ENCODE results near the gene FAM83F. TPM values are rescaled to one million over a fixed set of nuclear protein-coding genes. Genes with fewer than 3 reads are reported as not detected.
"Not testable (repeated sequence)": the region's sequence is repeated elsewhere in the genome, so short reads cannot be mapped to it uniquely, and the experiment has no call there.

FAM83F gene
- total and polyA plus RNA-seq, 10 of the 15 experiments (the other 5 are each of a cell fraction or from before 2014, with no cell fraction given), result 0.01 to 0.05 (median 0.01) TPM; not detected in 7

GRCh38 chr22:39951603-39952293, 43.0 kb upstream of the FAM83F start:
- CTCF ChIA-PET, result interaction anchor here (1.1 to 2.1 kb wide), 4 partner anchors 9 to 29 kb away, joined by 3 to 6 read pairs (median 4); no protein-coding TSS in a partner anchor
- POLR2A ChIA-PET; H3K9me3 ChIP-seq (replicated peaks; ENCODE audit: control insufficient read depth, insufficient read depth, low read length); H3K79me2 ChIP-seq (ENCODE audit: control insufficient read depth, insufficient read depth, low read length); ATAC-seq; H3K27ac ChIP-seq (ENCODE audit: control insufficient read depth, insufficient read depth); intact Hi-C loops (cut with micrococcal nuclease; ENCODE audit: unreplicated experiment); in situ Hi-C loops (cut with MboI); H4K20me1 ChIP-seq (ENCODE audit: control insufficient read depth, insufficient read depth); DNase-seq (ENCODE audit: low read depth, low spot score); H3K9ac ChIP-seq (ENCODE audit: control insufficient read depth, insufficient read depth, low read length); H2AFZ ChIP-seq (ENCODE audit: control insufficient read depth, low read depth, low read length); H3K27me3 ChIP-seq (replicated peaks in 1 of 2; ENCODE audit: control insufficient read depth in 2 of 2, insufficient read depth in 2 of 2, low read length in 1 of 2): not testable (repeated sequence)
- whole genome bisulfite sequencing (ENCODE audit: insufficient coverage, insufficient replicate concordance, low lambda C conversion rate, missing lambda C conversion rate), result 69% methylated on average over 11 of the region's 11 CpGs
- RAD21 ChIA-PET (ENCODE audit: unreplicated experiment), result interaction anchor here (1.0 kb wide), 1 partner anchor 9 kb away, joined by 3 read pairs; no protein-coding TSS in a partner anchor
- SMC1A ChIA-PET (ENCODE audit: uncharacterized antibody, unreplicated experiment), result interaction anchor here (1.1 to 2.4 kb wide), 4 partner anchors 9 to 34 kb away, joined by 3 to 13 read pairs (median 6); no protein-coding TSS in a partner anchor
- peaks cover 57% of the 10 kb centered on the region for H3K4me1 ChIP-seq (ENCODE audit: control insufficient read depth, insufficient read depth, low read length)
- 0 out of 2 replicates have a peak overlapping the region, but pooled peaks have one; percentile 17 for H3K4me2 ChIP-seq (ENCODE audit: control insufficient read depth, insufficient read depth)
- peaks cover 6 to 43% of the 10 kb centered on the region in 2 experiments; a peak in 3 of 4 replicates for H3K36me3 ChIP-seq (ENCODE audit: control insufficient read depth in 2 of 2, insufficient read depth in 2 of 2, low read length in 1 of 2)
- peak; percentile 59 for FAIRE-seq
- 0 out of 2 replicates have a peak overlapping the region, but pooled peaks have one; percentile 6 for H3K4me3 ChIP-seq
- 0 out of 2 replicates have a peak, but pooled peaks have one; percentile 35 for TF ChIP-seq MTA3 (IDR thresholded peaks at IDR 0.05; ENCODE audit: borderline replicate concordance, low read length)
- BruUV-seq (replicated peaks), result TSS peak; percentile 13

GRCh38 chr22:39952347-39952746, 42.4 kb upstream of the FAM83F start:
- no TSS peak for BruUV-seq (replicated peaks)
- Histone ChIP-seq H2AFZ (ENCODE audit: control insufficient read depth, low read depth, low read length) (no peak overlapping the region), H3K27me3 (replicated peaks in 1 of 2; ENCODE audit: control insufficient read depth in 2 of 2, insufficient read depth in 2 of 2, low read length in 1 of 2) (no peaks in the 10 kb centered on the region), H3K4me3 (no peak overlapping the region), H3K9ac (ENCODE audit: control insufficient read depth, insufficient read depth, low read length) (no peak overlapping the region), H3K36me3 (ENCODE audit: control insufficient read depth in 2 of 2, insufficient read depth in 2 of 2, low read length in 1 of 2) (peaks cover 6 to 39% of the 10 kb centered on the region in 2 experiments; a peak in 3 of 4 replicates), H4K20me1 (ENCODE audit: control insufficient read depth, insufficient read depth) (peaks cover 4% of the 10 kb centered on the region; the same call in 1 of the 2 replicates), H3K79me2 (ENCODE audit: control insufficient read depth, insufficient read depth, low read length) (peaks cover 5% of the 10 kb centered on the region), H3K27ac (ENCODE audit: control insufficient read depth, insufficient read depth) (no peak overlapping the region), H3K4me2 (ENCODE audit: control insufficient read depth, insufficient read depth) (no peak overlapping the region), H3K9me3 (replicated peaks; ENCODE audit: control insufficient read depth, insufficient read depth, low read length) (no peaks in the 10 kb centered on the region; the same call in 2 of the 3 replicates), H3K4me1 (ENCODE audit: control insufficient read depth, insufficient read depth, low read length) (peaks cover 56% of the 10 kb centered on the region)
- ChIA-PET CTCF (interaction anchor here (1.1 to 2.1 kb wide), 2 partner anchors 10 to 13 kb away, joined by 3 to 6 read pairs; no protein-coding TSS in a partner anchor), RAD21 (ENCODE audit: unreplicated experiment) (interaction anchor here (1.0 kb wide), 1 partner anchor 10 kb away, joined by 3 read pairs; no protein-coding TSS in a partner anchor), POLR2A (no interaction called here), SMC1A (ENCODE audit: uncharacterized antibody, unreplicated experiment) (interaction anchor here (0.8 to 2.4 kb wide), 5 partner anchors 9 to 48 kb away, joined by 3 to 13 read pairs (median 5); no protein-coding TSS in a partner anchor)
- ATAC-seq, result no peak
- in situ Hi-C loops (cut with MboI), result no loop called here
- intact Hi-C loops (cut with micrococcal nuclease; ENCODE audit: unreplicated experiment), result no loop called here
- 98% methylated on average over 6 of the region's 6 CpGs for WGBS (ENCODE audit: insufficient coverage, insufficient replicate concordance, low lambda C conversion rate, missing lambda C conversion rate)
- no peak for TF ChIP-seq SUPT20H (IDR thresholded peaks at IDR 0.05; ENCODE audit: borderline replicate concordance, control insufficient read depth, low read depth, low read length)
- no peak for TF ChIP-seq KAT2A (conservative IDR thresholded peaks at IDR 0.05; ENCODE audit: control insufficient read depth, low read depth, low read length)
- no peak for TF ChIP-seq IRF3 (IDR thresholded peaks at IDR 0.05)
- no peak for TF ChIP-seq TCF3 (IDR thresholded peaks at IDR 0.05; ENCODE audit: borderline replicate concordance, insufficient read depth, low read depth, low read length)
- no peak for TF ChIP-seq NFXL1 (IDR thresholded peaks at IDR 0.05; ENCODE audit: borderline replicate concordance)
- no peak for FAIRE-seq
- no peak for DNase-seq (ENCODE audit: low read depth, low spot score)

All from GM12878 (cell line).